HepG2 (cell line): Measurements from ENCODE around the gene RPL11. TPM values are rescaled to one million over a fixed set of nuclear protein-coding genes. Genes with fewer than 3 reads are reported as not detected.

Experiments used
- ATAC-seq: fragments of 200-7000 bp; cut with Tn5 transposase; 3 replicates; pipeline ENCODE4 v1.9.1; 2020; ENCODE audit warnings: mild to moderate bottlenecking, moderate library complexity
- BruUV-seq: library from RNA; stranded (reverse); fragments of 400-500 nt; replicated peaks from 2 replicates; lab custom pipeline; 2021; lab: Mats Ljungman, UMichigan
- CTCF ChIA-PET: fragments of 300-600 bp; formaldehyde crosslinking; extraction: SDS; loops from one replicate; lab custom pipeline; 2021; ENCODE audit warnings: low total read pairs, inconsistent platforms, low intra/inter-chr PET ratio; lab: Yijun Ruan, JAX
- POLR2A ChIA-PET: fragments of 350-600 bp; sonication (Branson Sonifier 250); formaldehyde crosslinking; loops from one replicate; lab custom pipeline; 2020; ENCODE audit warnings: antibody characterized with exemption, inconsistent platforms; lab: Yijun Ruan, JAX
- DNase-seq: peaks from one replicate; pipeline ENCODE4 v3.0.0-alpha.2; 2015; ENCODE audit warnings: low spot score
- FAIRE-seq: peaks from 3 replicates; lab custom pipeline; 2011; peaks lifted over from hg19 to GRCh38; lab: Jason Lieb, UNC
- H2AFZ ChIP-seq: one replicate; pipeline ENCODE4 v1.6.1; 2011; ENCODE audit warnings: low read length, inconsistent platforms
- H3K27ac ChIP-seq: fragments of 300-600 bp; 3 replicates; pipeline ENCODE4 v1.8.0; 2011; ENCODE audit warnings: mixed run types, mild to moderate bottlenecking, mixed read lengths, low read length, inconsistent platforms; ENCODE audit not compliant: insufficient read depth; ENCODE audit errors: extremely low read length
- H3K27me3 ChIP-seq, 2 experiments: fragments of 200-600 bp in 1 of 2; 2 replicates in 1 of 2; 3 replicates in 1 of 2; pipeline versions ENCODE4 v1.6.0 to v1.8.0; 2011; ENCODE audit warnings: low read length in 2 of 2, mild to moderate bottlenecking in 2 of 2, moderate library complexity in 2 of 2, inconsistent platforms in 1 of 2; ENCODE audit not compliant: insufficient read depth in 2 of 2, control insufficient read depth in 1 of 2
- H3K36me3 ChIP-seq, 2 experiments: fragments of 200-600 bp in 1 of 2; replicated peaks in 1 of 2; 2 replicates in 1 of 2; 3 replicates in 1 of 2; pipeline versions ENCODE4 v1.5.1 to v1.8.0; 2011; ENCODE audit warnings: low read length in 2 of 2, inconsistent platforms in 1 of 2; ENCODE audit not compliant: insufficient read depth in 2 of 2, control insufficient read depth in 1 of 2
- H3K4me1 ChIP-seq: 2 replicates; pipeline ENCODE4 v1.5.1; 2012; ENCODE audit warnings: low read length, inconsistent platforms; ENCODE audit not compliant: insufficient read depth
- H3K4me2 ChIP-seq: 2 replicates; pipeline ENCODE4 v1.6.0; 2011; ENCODE audit warnings: low read depth, low read length, inconsistent platforms
- H3K4me3 ChIP-seq, 3 experiments: fragments of 200-600 bp in 1 of 3; sonication (generic), shearing (Covaris generic) in 1 of 3; replicated peaks in 1 of 3; 2 replicates each; pipeline ENCODE4 v1.5.1; 2011 to 2016; ENCODE audit warnings: low read length in 3 of 3, inconsistent platforms in 2 of 3, low read depth in 2 of 3, mild to moderate bottlenecking in 2 of 3, control low read depth in 1 of 3, mixed read lengths in 1 of 3; ENCODE audit not compliant: insufficient read depth in 1 of 3
- H3K79me2 ChIP-seq: one replicate; pipeline ENCODE4 v1.6.1; 2011; ENCODE audit warnings: low read length, inconsistent platforms; ENCODE audit not compliant: insufficient read depth
- H3K9ac ChIP-seq: 2 replicates; pipeline ENCODE4 v1.6.0; 2011; ENCODE audit warnings: mild to moderate bottlenecking, low read depth, low read length, inconsistent platforms; ENCODE audit not compliant: insufficient read depth
- H3K9me3 ChIP-seq: 2 replicates; pipeline ENCODE4 v1.5.1; 2012; ENCODE audit warnings: mild to moderate bottlenecking, low read length
- H4K20me1 ChIP-seq: 2 replicates; pipeline ENCODE4 v1.6.0; 2011; ENCODE audit warnings: inconsistent platforms, mild to moderate bottlenecking, low read length, moderate library complexity; ENCODE audit not compliant: insufficient read depth
- ASH2L ChIP-seq: fragments of 300-600, 200-600 bp; sonication (generic); IDR thresholded peaks from 2 replicates; pipeline ENCODE4 v1.7.0; 2017; ENCODE audit warnings: low read depth, mild to moderate bottlenecking, moderate library complexity, mixed read lengths, low read length; ENCODE audit not compliant: insufficient read length
- CBX2 ChIP-seq, 2 experiments: fragments of 200-600 bp in 1 of 2; sonication (generic); formaldehyde crosslinking in 1 of 2; IDR thresholded peaks; 2 replicates each; pipeline versions ENCODE4 v1.7.0 to v1.8.1; 2018 to 2022; ENCODE audit warnings: low read depth in 2 of 2, low read length in 1 of 2, mild to moderate bottlenecking in 1 of 2, missing genetic modification reagents in 1 of 2
- FOSL1 ChIP-seq: sonication (generic); formaldehyde crosslinking; IDR thresholded peaks from 2 replicates; pipeline ENCODE4 v1.9.0; 2021; ENCODE audit warnings: missing genetic modification reagents, borderline replicate concordance
- HIVEP1 ChIP-seq: sonication (generic); formaldehyde crosslinking; IDR thresholded peaks from 2 replicates; pipeline ENCODE4 v1.4.0; 2020; ENCODE audit warnings: mild to moderate bottlenecking, missing genetic modification reagents
- MAFG ChIP-seq: sonication (generic); formaldehyde crosslinking; IDR thresholded peaks from 2 replicates; pipeline ENCODE4 v1.5.1; 2020; ENCODE audit warnings: mild to moderate bottlenecking, missing genetic modification reagents
- NCOA2 ChIP-seq: sonication (generic); formaldehyde crosslinking; IDR thresholded peaks from 2 replicates; pipeline ENCODE4 v1.8.0; 2022; ENCODE audit warnings: inconsistent platforms
- RORA ChIP-seq: sonication (generic); formaldehyde crosslinking; IDR thresholded peaks from 2 replicates; pipeline ENCODE4 v1.5.0; 2020; ENCODE audit warnings: mild to moderate bottlenecking, missing genetic modification reagents, moderate library complexity
- SRF ChIP-seq: IDR thresholded peaks from 2 replicates; pipeline ENCODE4 v1.6.1; 2011; ENCODE audit warnings: mild to moderate bottlenecking, low read depth, low read length, moderate library complexity
- ZFYVE20 ChIP-seq: sonication (generic); formaldehyde crosslinking; IDR thresholded peaks from 2 replicates; pipeline ENCODE4 v1.8.0; 2023; ENCODE audit warnings: low read depth, mild to moderate bottlenecking, moderate library complexity, missing genetic modification reagents, borderline replicate concordance
- ZNF530 ChIP-seq: sonication (generic); formaldehyde crosslinking; IDR thresholded peaks from 2 replicates; pipeline ENCODE4 v1.5.0; 2020; ENCODE audit warnings: low read depth, mild to moderate bottlenecking, missing genetic modification reagents
- ZNF768 ChIP-seq: sonication (generic); formaldehyde crosslinking; IDR thresholded peaks from 2 replicates; pipeline ENCODE4 v1.4.0; 2020; ENCODE audit warnings: missing genetic modification reagents
- WGBS: methylation state at CpG from one replicate; pipeline ENCODE4 v1.1.6; 2017; ENCODE audit warnings: low lambda C conversion rate; 5-methylcytosine and 5-hydroxymethylcytosine counted together
- in situ Hi-C: cut with HindIII; loops from 2 replicates; pipeline ENCODE4 v1.10.0; 2017; ENCODE audit warnings: low pct_unique_long_range_greater_than_20kb; ENCODE audit not compliant: extremely low pct_ligation_motif_present
- intact Hi-C: fragments of 100-400 bp; cut with micrococcal nuclease; formaldehyde crosslinking; loops from one replicate; pipeline ENCODE4 v1.10.0; 2022; ENCODE audit not compliant: unreplicated experiment
- polyA plus RNA-seq, 8 experiments: library from polyadenylated mRNA; depleted of rRNA in 3 of 8; stranded (reverse) in 7 of 8; unstranded in 1 of 8; fragments of >200 nt; fragmentation: Illumina TruSeq in 4 of 8; extraction: Trizol in 4 of 8; gene quantifications; 2 replicates each; pipeline versions ENCODE4 v1.2.1 to v1.2.3, GENCODE V29; 2011 to 2016; ENCODE audit warnings: low read depth in 4 of 8, missing spikeins in 1 of 8, mixed read lengths in 1 of 8; ENCODE audit not compliant: insufficient read depth in 1 of 8
- total RNA-seq, 5 experiments: library from RNA; depleted of rRNA; stranded (reverse); fragments of >200 nt; fragmentation: Illumina TruSeq; extraction: Trizol; gene quantifications; 2 replicates each; pipeline ENCODE4 v1.2.3, GENCODE V29; 2016; ENCODE audit warnings: low read depth in 1 of 5
- TF ChIP-seq, protein P1 (sequence below), 2 experiments: IDR thresholded peaks; 2 replicates each; pipeline ENCODE4 v1.6.1; 2011 to 2012; ENCODE audit warnings: low read length in 2 of 2, borderline replicate concordance in 1 of 2, low read depth in 1 of 2, mild to moderate bottlenecking in 1 of 2, moderate library complexity in 1 of 2

RPL11 gene
- total and polyA plus RNA-seq, 2 of the 13 experiments (the other 11 are each of a cell fraction or from before 2014, with no cell fraction given) = 1,682 to 2,010 TPM

GRCh38 chr1:23691499-23692307 lies at the start of gene RPL11 (continued):
- peak; percentile 87 for TF ChIP-seq ASH2L
- peak; percentile 89 for TF ChIP-seq HIVEP1
- TF ChIP-seq ZNF768 (CRISPR knock-in tag) = peak; percentile 68; the same call in 1 of the 2 replicates
- TF ChIP-seq SRF = peak; percentile 26; the same call in 1 of the 2 replicates
- no peak for TF ChIP-seq FOSL1 (CRISPR knock-in tag)

GRCh38 chr1:23643736-23644554 lies 47.7 kb upstream of the RPL11 start:
- H3K79me2 ChIP-seq = no peaks in the 10 kb centered on the region
- no peak overlapping the region for H3K4me2 ChIP-seq
- no peaks in the 10 kb centered on the region for H4K20me1 ChIP-seq
- 0 out of 2 replicates have a peak, but pooled peaks cover 7% of the 10 kb centered on the region for H3K4me1 ChIP-seq
- intact Hi-C loops = no loop called here
- H3K4me3 ChIP-seq = no peak overlapping the region
- POLR2A ChIA-PET = interaction anchor here (0.6 kb wide), 1 partner anchor 159 kb away, joined by 3 read pairs; no protein-coding TSS in a partner anchor
- H3K36me3 ChIP-seq = no peaks in the 10 kb centered on the region
- DNase-seq (no peak), FAIRE-seq (no peak), ATAC-seq (peak; percentile 45; the same call in 1 of the 3 replicates)
- no TSS peak for BruUV-seq
- CTCF ChIA-PET = no interaction called here
- H3K9ac ChIP-seq = no peak overlapping the region
- H2AFZ ChIP-seq = no peak overlapping the region
- H3K27me3 ChIP-seq = peaks cover 12 to 44% of the 10 kb centered on the region in 2 experiments; a peak in 3 of 5 replicates
- in situ Hi-C loops = no loop called here
- no peaks in the 10 kb centered on the region for H3K9me3 ChIP-seq
- no peak overlapping the region for H3K27ac ChIP-seq
- 9% methylated on average over 6 of the region's 7 CpGs for WGBS
- TF ChIP-seq MAFG (CRISPR knock-in tag) = no peak
- TF ChIP-seq, protein P1, sequence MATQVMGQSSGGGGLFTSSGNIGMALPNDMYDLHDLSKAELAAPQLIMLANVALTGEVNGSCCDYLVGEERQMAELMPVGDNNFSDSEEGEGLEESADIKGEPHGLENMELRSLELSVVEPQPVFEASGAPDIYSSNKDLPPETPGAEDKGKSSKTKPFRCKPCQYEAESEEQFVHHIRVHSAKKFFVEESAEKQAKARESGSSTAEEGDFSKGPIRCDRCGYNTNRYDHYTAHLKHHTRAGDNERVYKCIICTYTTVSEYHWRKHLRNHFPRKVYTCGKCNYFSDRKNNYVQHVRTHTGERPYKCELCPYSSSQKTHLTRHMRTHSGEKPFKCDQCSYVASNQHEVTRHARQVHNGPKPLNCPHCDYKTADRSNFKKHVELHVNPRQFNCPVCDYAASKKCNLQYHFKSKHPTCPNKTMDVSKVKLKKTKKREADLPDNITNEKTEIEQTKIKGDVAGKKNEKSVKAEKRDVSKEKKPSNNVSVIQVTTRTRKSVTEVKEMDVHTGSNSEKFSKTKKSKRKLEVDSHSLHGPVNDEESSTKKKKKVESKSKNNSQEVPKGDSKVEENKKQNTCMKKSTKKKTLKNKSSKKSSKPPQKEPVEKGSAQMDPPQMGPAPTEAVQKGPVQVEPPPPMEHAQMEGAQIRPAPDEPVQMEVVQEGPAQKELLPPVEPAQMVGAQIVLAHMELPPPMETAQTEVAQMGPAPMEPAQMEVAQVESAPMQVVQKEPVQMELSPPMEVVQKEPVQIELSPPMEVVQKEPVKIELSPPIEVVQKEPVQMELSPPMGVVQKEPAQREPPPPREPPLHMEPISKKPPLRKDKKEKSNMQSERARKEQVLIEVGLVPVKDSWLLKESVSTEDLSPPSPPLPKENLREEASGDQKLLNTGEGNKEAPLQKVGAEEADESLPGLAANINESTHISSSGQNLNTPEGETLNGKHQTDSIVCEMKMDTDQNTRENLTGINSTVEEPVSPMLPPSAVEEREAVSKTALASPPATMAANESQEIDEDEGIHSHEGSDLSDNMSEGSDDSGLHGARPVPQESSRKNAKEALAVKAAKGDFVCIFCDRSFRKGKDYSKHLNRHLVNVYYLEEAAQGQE (IDR thresholded peaks at IDR 0.05; ENCODE audit: borderline replicate concordance in 1 of 2, low read depth in 1 of 2, low read length in 2 of 2) = no peak
- no peak for TF ChIP-seq ZNF530 (CRISPR knock-in tag)
- TF ChIP-seq RORA = no peak
- TF ChIP-seq ZFYVE20 = no peak
- no peak for TF ChIP-seq CBX2 (IDR thresholded peaks at IDR 0.05; ENCODE audit: low read depth, low read length)
- TF ChIP-seq CBX2 (CRISPR knock-in tag; IDR thresholded peaks at IDR 0.05; ENCODE audit: low read depth) = no peak
- no peak for TF ChIP-seq NCOA2
